GM21786 (cell line): ENCODE measurements around the gene CHSY1.
"Not testable (repeated sequence)": the region's sequence is repeated elsewhere in the genome, so short reads cannot be mapped to it uniquely, and the experiment has no call there.

ENCODE experiments used
- ATAC-seq: cut with Tn5 transposase; IDR thresholded peaks from one replicate; pipeline ENCODE4 v1.9.1; 2021; ENCODE audit not compliant: unreplicated experiment

The CHSY1 gene, protein sequence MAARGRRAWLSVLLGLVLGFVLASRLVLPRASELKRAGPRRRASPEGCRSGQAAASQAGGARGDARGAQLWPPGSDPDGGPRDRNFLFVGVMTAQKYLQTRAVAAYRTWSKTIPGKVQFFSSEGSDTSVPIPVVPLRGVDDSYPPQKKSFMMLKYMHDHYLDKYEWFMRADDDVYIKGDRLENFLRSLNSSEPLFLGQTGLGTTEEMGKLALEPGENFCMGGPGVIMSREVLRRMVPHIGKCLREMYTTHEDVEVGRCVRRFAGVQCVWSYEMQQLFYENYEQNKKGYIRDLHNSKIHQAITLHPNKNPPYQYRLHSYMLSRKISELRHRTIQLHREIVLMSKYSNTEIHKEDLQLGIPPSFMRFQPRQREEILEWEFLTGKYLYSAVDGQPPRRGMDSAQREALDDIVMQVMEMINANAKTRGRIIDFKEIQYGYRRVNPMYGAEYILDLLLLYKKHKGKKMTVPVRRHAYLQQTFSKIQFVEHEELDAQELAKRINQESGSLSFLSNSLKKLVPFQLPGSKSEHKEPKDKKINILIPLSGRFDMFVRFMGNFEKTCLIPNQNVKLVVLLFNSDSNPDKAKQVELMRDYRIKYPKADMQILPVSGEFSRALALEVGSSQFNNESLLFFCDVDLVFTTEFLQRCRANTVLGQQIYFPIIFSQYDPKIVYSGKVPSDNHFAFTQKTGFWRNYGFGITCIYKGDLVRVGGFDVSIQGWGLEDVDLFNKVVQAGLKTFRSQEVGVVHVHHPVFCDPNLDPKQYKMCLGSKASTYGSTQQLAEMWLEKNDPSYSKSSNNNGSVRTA

DNA sequence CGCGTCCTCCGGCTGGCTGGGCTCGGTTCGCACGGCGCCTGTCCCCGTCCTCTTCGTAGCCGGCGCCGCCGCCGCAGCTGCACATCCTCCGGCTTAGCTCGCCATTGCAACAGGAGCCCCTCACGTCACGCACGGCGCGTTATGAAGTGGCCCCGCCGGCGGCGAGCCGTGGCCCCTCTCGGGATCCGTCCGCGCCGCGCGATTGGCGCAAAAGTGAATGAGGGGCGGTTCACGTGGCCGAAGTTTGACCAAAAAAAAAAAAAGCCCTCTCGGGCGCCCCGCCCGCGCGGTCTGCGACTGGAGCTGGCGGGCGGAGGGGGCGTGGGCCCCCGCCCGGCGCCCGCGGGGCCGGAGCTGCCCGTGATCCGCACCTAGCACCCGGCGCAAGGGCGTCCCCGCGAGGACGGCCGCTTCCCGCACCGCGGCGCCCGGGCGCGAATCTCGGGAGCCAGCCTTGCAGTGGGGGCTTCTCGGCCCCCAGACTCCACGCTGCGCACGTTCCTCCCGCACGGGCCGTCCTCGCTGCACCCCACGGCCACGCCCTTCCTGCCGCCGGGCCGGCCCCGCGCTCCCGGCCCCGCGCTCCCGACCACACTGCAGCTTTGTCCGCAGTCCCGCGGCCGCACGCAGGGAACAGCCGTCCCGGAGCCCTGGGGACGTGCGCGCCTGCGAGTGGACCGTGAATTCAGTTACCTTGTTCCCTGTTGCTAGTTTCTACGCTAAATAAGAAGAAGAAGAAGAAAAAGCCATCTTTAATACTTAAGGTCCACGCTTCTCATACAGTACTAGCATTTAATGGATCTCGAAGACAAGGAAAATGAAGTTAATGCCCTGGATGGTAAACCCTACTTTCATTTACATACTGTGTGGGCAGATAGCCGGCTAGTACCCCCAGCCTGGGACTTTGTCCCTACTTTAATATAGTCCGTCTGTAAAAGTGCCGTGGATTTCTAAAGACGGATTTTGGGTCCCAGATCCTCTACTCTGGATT lies at the start of gene CHSY1:
Gene CHSY1 (minus strand): TSS at position 219 of the 991 bp plus-strand sequence. CDS start 592 bp downstream, outside the sequence.
- peak; percentile 63 for ATAC-seq

DNA sequence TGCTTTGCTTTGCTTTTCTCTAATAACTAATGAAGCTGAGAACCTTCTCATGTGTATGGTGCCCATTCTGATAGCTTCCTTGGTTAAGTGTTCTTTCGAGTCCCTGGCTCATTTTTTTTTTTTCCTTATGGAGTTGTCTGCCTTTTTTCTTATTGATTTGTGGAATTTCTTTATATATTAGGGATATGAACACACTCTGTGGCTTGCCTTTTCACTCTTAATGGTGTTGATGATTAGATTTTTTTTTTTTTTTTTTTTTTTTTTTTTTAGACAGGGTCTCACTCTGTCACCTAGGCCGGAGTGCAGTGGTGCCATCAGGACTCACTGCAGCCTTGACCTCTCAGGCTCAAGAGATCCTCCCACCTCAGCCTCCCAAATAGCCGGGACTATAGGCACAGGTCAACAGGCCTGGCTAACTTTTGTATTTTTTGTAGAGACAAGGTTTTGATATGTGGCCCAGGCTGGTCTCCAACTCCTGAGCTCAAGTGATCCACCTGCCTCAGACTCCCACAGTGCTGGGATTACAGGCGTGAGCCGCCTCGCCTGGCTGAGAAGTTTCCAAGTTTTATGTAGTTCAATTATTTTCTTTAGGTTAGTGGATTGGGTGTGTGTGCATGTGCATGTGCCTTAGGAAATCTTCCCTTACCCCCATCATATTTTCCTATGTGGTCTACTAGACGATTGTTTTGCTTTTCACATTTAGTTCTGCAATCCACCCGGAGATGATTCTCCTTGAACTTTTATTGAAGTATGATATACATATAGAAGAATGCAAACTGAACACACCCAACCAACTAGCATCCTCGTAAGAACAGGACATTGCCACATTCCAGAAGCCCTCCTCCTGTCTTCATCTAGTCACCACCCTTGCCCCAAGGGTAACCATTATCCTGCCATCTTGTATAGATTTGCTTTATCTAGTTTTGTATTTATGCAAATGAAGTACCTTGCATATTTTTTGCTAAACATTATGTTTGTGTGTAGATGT lies 44.9 kb upstream of the CHSY1 start:
- no peak for ATAC-seq

DNA sequence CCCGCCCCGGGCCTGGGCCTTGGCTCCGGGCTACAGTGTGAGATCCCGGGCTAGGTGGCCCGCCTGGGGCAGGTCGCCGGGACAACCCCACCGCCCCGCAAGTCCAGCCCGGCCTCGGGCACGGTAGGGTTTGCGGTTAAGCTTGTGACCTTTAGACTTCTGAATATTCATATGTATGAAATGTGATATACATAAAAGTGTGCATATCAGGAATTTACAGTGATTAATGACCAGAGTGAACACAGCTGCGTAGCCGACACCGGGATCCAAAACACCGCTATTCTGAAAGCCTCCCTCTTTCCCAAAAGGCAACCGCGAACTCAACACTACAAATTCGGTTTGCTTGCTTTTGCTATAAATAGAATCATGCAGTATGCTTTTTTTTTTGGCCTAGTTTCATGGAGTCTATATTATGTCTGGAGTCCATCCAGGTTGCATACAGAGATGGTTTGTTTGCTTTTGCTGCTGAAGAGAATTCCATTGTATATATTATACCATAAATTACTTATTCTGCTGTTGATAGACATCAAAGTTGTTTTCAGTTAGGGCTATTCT lies 43.8 kb upstream of the CHSY1 start:
- ATAC-seq = no peak

DNA sequence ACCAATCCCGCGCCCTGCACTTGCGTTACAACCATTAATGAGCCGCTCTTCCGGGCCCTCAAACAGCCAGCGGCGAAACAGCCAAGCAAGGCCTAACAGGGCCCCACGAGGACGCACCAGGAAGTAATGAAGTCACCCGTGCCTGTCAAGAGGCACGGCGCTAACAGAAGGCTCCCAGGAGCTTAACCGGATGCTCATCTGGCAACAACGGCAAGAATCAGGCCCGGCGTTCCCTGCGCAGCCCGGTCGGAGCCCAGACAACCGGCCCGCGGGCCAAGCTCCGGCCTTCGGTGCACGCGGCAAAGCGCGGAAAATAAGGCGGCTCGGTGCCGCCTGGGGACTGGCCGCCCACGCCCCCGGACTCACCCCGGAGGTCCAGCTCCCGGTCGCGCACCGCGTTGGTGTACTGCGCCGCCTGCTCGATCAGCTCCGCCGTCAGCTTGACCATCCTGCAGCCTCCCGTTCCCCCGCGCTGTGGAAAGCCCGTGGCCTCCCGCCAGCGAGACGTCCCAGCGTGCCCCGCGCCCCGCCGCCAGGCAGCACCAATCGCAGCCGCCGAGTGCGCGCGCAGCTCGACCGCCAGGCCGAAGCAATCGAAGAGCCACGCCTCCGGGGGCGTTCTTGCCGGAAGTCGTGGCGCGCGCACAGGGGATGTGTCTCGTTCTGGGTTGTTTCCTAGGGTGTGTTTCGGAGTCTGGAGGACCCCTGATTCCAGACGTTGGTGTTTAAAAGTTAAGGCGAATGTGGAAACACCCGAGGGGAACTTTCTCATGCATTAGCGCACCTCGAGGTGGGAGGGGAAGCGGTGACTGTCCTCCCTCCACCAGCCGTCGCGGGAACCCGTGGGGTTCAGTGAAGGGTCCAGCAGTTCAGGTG lies 43.1 kb upstream of the CHSY1 start, which contains the start of gene SNRPA1:
Gene SNRPA1 (minus strand): TSS at position 518 of the 876 bp plus-strand sequence. CDS start 70 bp downstream, at position 448.
- peak; percentile 69 for ATAC-seq

DNA sequence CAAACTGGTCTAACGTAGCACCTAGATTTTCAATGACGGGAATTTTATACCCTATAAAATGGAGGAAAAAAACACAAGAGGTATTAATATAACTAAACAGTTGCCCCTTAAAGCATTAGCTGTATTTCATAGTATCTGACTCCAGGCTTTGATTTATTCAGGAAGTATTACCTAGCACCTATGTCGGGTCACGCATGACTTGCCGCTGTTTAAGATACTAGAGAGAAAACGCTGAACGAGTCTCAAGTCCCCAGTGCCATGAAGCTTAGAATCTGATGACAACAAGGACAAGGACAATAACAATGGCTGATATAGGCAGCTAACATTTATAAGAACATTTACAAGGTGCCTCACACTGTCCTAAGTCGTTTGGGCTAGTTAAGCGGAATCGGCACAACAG lies 41.3 kb upstream of the CHSY1 start:
- no peak for ATAC-seq

DNA sequence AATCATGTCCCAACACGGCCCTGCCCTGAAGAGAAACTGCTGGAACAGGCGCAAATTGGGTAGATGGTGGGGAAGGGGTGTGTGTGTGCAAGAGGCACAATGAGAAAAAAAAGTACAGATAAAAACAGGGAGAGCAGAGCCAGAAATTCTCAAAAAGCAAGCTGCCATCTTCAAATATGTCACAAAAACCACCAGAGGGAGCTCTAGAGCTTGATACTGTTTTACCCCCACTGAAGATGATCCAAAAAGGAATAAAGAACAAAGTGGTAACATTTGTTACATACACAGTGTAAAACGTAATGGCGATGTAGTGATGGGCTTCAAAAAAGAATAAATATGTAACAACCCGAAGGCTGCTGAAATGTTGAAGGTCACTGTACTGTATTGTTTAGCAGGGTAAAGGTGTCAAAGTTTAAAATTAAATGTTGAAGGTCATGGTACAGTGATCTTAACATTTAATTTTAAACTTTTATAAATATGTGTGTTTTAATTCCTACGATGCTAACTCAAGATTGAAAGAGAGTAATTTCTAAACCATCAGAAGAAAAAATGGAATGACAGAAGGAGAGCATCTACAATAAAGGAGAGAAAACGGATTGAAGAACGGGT lies 37.2 kb upstream of the CHSY1 start:
- no peak for ATAC-seq

DNA sequence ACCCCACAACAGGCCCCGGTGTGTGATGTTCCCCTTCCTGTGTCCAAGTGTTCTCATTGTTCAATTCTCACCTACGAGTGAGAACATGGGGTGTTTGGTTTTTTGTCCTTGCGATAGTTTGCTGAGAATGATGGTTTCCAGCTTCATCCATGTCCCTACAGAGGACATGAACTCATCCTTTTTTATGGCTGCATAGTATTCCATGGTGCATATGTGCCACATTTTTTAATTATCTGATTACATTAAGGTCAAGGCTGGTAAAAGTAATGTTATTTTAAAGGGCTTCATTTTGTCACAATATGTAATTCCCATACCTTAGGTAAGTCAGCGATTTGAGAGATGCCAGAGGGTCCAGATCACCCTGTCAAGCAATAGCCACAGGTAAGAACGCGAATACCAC lies 35.5 kb upstream of the CHSY1 start:
- not testable (repeated sequence) for ATAC-seq

DNA sequence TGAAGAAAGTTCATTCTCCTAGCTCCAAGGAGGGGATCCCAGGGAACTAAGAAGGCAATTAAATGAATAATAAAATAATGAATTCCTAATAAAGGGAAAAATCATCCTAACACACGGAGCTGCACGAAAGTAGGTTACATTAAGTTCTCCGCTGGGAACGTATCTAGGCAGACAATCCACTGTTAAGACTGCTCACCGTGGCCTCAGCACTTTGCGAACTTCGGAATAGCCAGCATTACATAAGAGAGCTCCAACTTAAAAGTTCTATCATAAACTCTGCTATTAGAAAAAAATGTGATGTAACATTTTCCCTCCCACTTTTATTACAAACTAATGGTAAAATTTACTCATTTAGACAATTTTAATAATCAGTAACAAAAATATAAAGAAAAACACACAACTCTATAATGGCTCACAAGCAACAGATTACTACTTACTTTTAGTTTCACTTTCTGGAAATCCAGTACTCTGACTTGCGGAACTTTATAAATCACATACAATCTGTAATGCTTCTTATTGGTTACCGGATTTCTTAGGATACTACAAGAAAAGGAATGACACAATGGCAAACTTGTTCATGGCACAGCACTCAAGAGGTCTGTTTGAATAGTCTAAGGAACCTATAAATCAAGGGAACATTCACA lies 34.7 kb upstream of the CHSY1 start:
- ATAC-seq = no peak

DNA sequence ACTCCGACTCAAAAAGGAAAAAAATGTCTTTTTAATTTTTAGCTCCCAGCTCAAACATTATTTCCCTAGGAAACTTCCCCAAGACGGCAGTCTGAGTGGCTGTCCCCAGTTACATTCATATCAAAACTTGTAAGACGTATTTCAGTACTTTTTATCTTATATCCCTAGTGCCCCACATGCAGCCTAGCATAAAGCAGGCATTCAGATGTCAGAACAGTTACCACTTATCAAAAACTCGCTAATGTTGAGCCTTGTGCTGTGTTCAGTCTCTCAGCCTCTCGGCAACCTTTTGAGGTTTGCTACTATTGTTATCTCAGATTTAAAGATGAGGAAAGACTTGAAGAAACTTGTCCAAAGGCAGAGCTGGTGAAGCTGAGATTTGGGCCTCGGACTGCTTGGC lies 32.1 kb upstream of the CHSY1 start:
- ATAC-seq = no peak

DNA sequence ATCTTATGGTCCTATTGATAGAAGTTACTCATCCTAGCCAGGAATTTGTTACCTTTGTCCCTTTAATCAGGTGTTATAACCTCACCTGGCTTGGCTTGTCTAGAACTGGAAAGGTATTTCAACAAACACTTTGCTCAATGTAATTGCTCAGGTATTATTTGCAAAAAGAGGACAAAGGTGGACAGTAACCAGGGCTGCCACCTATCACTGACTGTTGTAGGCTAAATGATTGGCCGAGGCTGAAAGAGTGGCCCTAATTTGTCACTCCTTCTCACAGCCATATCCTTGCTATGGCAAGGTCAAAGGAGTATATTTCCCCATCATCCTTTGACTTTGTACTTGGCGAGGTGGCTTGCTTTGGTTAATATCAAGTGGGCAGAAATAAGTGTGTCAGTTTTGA lies 28.2 kb upstream of the CHSY1 start:
- ATAC-seq = no peak

DNA sequence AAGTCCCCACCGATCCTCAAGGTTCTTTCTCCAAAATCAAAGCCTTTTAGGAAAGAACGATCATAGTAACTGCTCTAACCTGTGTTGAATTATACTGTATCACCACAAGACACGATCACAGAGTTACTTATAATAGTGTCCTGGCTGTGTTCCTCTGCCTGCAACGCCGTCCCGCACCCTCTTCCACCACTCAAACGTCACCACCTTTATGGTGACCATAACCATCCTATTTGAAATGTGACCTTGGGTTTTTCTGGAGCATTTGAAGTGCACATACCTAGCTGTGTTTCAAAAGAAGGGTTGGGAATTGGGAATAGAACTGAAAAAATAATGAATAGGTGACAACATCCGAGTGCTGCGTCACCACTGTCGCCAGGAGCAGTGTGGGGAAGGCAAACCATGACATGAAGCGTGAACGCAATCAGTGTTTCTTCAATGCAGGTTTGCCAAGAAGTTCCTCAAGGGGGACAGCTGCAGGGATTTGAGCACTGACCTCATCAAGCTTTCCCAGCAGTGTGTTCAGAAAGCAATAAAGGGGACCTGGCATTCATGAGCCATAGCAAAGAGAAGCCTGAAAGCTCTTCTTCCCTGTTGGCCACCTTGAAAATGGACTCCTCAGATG lies 26.2 kb upstream of the CHSY1 start:
- no peak for ATAC-seq

DNA sequence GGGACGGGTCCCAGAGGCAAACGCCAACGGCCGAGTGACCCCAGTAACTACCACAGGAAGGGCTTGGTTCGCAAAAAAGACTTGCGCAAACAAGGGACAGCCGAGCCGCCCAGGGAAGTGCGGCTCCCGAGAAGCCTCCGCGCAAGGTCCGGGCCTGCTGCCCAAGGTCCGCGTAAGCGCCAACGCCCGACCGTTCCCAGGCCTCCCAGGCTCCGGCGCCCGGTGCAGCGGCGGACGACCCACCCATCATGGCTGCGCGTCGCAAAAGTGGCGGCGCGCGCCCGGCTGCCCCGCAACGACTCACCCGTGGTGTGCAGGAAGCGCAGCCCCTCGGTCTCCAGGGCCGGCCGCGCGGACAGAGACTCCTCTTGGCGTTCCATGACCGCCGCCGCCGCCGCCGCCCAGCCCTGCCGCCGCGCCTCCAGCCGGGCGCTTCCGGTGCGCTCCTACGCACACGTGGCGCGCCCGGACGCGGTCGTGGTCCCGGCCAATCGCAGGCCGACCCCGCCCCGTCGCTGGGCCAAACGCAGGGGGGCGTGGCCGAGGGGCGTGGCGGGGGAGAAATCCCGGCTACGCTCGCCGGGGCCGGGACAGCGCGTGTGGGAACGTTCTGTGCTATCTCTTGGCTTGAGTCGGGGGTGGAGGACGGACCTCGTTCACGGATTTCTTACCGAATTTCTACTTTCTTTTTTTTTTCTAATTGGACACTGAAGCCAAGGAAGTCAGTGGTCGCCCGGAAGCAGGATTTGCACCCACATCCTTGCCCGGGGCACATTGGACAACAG lies 25.4 kb upstream of the CHSY1 start, which contains the start of gene SELENOS:
Gene SELENOS (minus strand): TSS at position 448 of the 785 bp plus-strand sequence. CDS start 68 bp downstream, at position 380.
- ATAC-seq = peak; percentile 82

DNA sequence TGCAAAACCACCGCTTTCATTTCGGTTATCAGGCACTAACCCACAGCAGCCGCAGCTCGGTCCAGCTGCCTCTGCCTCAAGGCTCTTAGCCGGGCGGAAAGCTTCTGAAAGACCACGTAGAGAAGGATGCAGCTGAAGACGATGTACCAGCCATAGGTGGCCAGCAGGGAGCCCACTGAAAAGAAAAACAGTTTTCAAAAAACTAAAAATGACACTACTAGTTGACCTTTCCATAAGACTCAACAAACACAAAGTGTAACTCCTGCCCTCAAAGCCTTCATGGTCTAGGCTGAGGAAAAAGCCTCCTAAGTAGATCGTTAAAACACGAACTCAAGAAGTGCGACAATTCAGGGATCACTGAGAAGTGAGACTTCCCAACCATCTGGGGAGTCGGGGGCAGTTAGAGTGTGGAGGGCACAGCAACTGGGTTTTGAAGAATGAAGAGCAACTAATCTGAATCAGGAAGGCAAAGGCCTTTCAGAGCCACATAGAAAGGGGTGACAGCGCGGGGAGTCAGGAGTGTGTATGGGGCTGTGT lies 24.7 kb upstream of the CHSY1 start:
- ATAC-seq = no peak

DNA sequence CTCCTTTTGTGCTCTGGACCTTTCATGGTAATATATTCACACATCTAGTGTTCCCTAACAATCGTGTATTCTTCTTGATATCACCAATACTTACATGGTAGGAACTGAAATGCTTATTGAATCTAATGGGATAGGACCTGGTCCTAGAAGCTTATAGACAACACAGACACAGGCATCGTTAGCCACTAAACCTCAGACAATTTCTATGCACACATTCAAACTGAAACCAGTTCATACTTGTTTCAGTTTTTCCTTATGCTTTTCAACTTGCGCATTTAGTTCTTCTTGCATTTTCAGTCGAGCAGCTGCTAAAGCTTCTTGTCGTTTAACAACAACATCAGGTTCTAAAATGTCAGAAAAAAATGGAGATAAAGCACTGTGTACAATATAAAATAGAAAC lies 23.2 kb upstream of the CHSY1 start:
- peak; percentile 43 for ATAC-seq

DNA sequence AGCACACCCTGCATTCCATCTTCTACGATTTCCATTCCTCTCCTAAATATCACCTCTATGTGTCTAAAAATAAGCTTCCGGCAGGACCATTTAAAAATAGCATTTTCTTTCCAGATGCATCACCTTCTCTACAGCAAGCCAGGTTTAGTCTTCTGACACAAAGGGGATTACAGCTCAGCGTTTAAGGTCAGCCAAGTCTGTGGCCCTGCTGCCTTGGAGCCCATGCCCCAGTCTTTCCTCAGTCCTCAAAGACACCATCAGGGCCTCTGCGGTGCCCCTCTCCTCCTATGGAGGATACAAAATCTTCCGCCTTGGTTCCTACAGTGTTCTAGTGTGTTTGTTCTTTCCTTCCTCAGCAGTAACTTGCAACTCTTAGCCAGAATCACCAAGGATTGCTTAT lies 21.7 kb upstream of the CHSY1 start:
- ATAC-seq = no peak

DNA sequence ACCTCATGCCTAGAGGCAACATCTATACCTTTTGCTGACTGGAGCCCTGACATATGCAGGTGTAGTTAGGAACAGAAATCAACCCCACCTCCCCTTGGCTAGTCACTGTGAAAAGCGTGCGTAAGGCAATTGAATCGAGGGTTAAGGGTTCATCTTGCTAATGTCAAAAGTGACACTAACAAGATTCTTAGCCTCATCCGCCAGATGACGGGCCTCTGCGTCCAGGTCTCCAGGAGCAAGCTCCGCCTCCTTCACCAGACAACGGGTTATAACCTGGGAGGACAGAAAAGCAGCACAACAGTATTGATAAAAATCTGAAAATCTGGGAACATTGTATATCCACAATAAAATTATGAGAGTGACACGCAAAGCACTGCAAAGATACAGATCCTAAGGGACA lies 20.7 kb upstream of the CHSY1 start:
- no peak for ATAC-seq
